HepG2 (cell line): ENCODE data around the gene CCT8. TPM values are rescaled to one million over a fixed set of nuclear protein-coding genes. Genes with fewer than 3 reads are reported as not detected.

Source experiments
- ADNP ChIP-seq: sonication (generic); formaldehyde crosslinking; IDR thresholded peaks from 2 replicates; pipeline ENCODE4 v1.4.0; 2020; ENCODE audit warnings: missing genetic modification reagents
- CREB1 ChIP-seq, 2 experiments: fragments of 450-650 bp in 1 of 2; IDR thresholded peaks; 2 replicates each; pipeline ENCODE4 v1.6.1; 2016 to 2017; ENCODE audit warnings: control low read depth in 1 of 2, mild to moderate bottlenecking in 1 of 2, missing compliant biosample characterization in 1 of 2, missing genetic modification characterization in 1 of 2
- CSRNP2 ChIP-seq: sonication (generic); formaldehyde crosslinking; conservative IDR thresholded peaks from 2 replicates; pipeline ENCODE4 v1.8.0; 2022; ENCODE audit warnings: low read depth, missing genetic modification reagents
- GRHL1 ChIP-seq: sonication (generic); formaldehyde crosslinking; conservative IDR thresholded peaks from 2 replicates; pipeline ENCODE4 v1.8.0; 2022; ENCODE audit warnings: missing genetic modification reagents
- HHEX ChIP-seq: IDR thresholded peaks from 2 replicates; pipeline ENCODE4 v1.6.1; 2016; ENCODE audit warnings: control low read depth
- MAFG ChIP-seq: sonication (generic); formaldehyde crosslinking; IDR thresholded peaks from 2 replicates; pipeline ENCODE4 v1.5.1; 2020; ENCODE audit warnings: mild to moderate bottlenecking, missing genetic modification reagents
- MED13 ChIP-seq: sonication (generic); formaldehyde crosslinking; IDR thresholded peaks from 2 replicates; pipeline ENCODE4 v1.5.0; 2020; ENCODE audit warnings: missing genetic modification reagents
- ZBTB39 ChIP-seq: sonication (generic); formaldehyde crosslinking; IDR thresholded peaks from 2 replicates; pipeline ENCODE4 v1.5.0; 2020; ENCODE audit warnings: missing genetic modification reagents
- ZFYVE20 ChIP-seq: sonication (generic); formaldehyde crosslinking; IDR thresholded peaks from 2 replicates; pipeline ENCODE4 v1.8.0; 2023; ENCODE audit warnings: low read depth, mild to moderate bottlenecking, moderate library complexity, missing genetic modification reagents, borderline replicate concordance
- ZHX1 ChIP-seq: sonication (generic); formaldehyde crosslinking; IDR thresholded peaks from 2 replicates; pipeline ENCODE4 v1.8.1; 2022; ENCODE audit warnings: low read depth, mild to moderate bottlenecking, missing genetic modification reagents
- ZNF121 ChIP-seq: sonication (generic); formaldehyde crosslinking; IDR thresholded peaks from 2 replicates; pipeline ENCODE4 v1.5.0; 2020; ENCODE audit warnings: mild to moderate bottlenecking, missing genetic modification reagents
- ZNF550 ChIP-seq: sonication (generic); formaldehyde crosslinking; IDR thresholded peaks from 2 replicates; pipeline ENCODE4 v1.4.0; 2020; ENCODE audit warnings: mild to moderate bottlenecking, missing genetic modification reagents, borderline replicate concordance
- ZNF850 ChIP-seq: sonication (generic); formaldehyde crosslinking; conservative IDR thresholded peaks from 2 replicates; pipeline ENCODE4 v1.9.0; 2021; ENCODE audit warnings: mild to moderate bottlenecking, missing genetic modification reagents
- ZNF878 ChIP-seq: sonication (generic); formaldehyde crosslinking; IDR thresholded peaks from 2 replicates; pipeline ENCODE4 v1.8.1; 2023; ENCODE audit warnings: mild to moderate bottlenecking, missing genetic modification reagents, moderate library complexity
- polyA plus RNA-seq, 8 experiments: library from polyadenylated mRNA; depleted of rRNA in 3 of 8; stranded (reverse) in 7 of 8; unstranded in 1 of 8; fragments of >200 nt; fragmentation: Illumina TruSeq in 4 of 8; extraction: Trizol in 4 of 8; gene quantifications; 2 replicates each; pipeline versions ENCODE4 v1.2.1 to v1.2.3, GENCODE V29; 2011 to 2016; ENCODE audit warnings: low read depth in 4 of 8, missing spikeins in 1 of 8, mixed read lengths in 1 of 8; ENCODE audit not compliant: insufficient read depth in 1 of 8
- total RNA-seq, 5 experiments: library from RNA; depleted of rRNA; stranded (reverse); fragments of >200 nt; fragmentation: Illumina TruSeq; extraction: Trizol; gene quantifications; 2 replicates each; pipeline ENCODE4 v1.2.3, GENCODE V29; 2016; ENCODE audit warnings: low read depth in 1 of 5
- TF ChIP-seq, protein P1 (sequence below): sonication (generic); formaldehyde crosslinking; IDR thresholded peaks from 2 replicates; pipeline ENCODE4 v1.4.0; 2020; ENCODE audit warnings: mild to moderate bottlenecking, low read depth, missing genetic modification reagents
- TF ChIP-seq, protein P2 (sequence below): sonication (generic); formaldehyde crosslinking; IDR thresholded peaks from 2 replicates; pipeline ENCODE4 v1.4.0; 2020; ENCODE audit warnings: missing genetic modification reagents

The CCT8 gene
- total and polyA plus RNA-seq, 2 of the 13 experiments (the other 11 are each of a cell fraction or from before 2014, with no cell fraction given): 127 to 325 TPM

GRCh38 chr21:29073222-29074006 lies at the start of gene CCT8 (continued):
- TF ChIP-seq ZBTB39 (CRISPR knock-in tag) (no peak), ZNF878 (CRISPR knock-in tag) (no peak), ZNF550 (CRISPR knock-in tag) (no peak), ZNF850 (no peak), GRHL1 (no peak), CSRNP2 (CRISPR knock-in tag) (no peak), HHEX (CRISPR knock-in tag) (no peak), MED13 (CRISPR knock-in tag) (no peak), CREB1 (IDR thresholded peaks at IDR 0.05) (peak; percentile 69), CREB1 (CRISPR knock-in tag; IDR thresholded peaks at IDR 0.05) (peak; percentile 83), ZFYVE20 (no peak), ZHX1 (CRISPR knock-in tag) (no peak; the same call in 1 of the 2 replicates), MAFG (CRISPR knock-in tag) (no peak), ZNF121 (CRISPR knock-in tag) (no peak), ADNP (no peak)
- TF ChIP-seq, protein P1, sequence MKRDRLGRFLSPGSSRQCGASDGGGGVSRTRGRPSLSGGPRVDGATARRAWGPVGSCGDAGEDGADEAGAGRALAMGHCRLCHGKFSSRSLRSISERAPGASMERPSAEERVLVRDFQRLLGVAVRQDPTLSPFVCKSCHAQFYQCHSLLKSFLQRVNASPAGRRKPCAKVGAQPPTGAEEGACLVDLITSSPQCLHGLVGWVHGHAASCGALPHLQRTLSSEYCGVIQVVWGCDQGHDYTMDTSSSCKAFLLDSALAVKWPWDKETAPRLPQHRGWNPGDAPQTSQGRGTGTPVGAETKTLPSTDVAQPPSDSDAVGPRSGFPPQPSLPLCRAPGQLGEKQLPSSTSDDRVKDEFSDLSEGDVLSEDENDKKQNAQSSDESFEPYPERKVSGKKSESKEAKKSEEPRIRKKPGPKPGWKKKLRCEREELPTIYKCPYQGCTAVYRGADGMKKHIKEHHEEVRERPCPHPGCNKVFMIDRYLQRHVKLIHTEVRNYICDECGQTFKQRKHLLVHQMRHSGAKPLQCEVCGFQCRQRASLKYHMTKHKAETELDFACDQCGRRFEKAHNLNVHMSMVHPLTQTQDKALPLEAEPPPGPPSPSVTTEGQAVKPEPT (CRISPR knock-in tag): no peak
- TF ChIP-seq, protein P2, sequence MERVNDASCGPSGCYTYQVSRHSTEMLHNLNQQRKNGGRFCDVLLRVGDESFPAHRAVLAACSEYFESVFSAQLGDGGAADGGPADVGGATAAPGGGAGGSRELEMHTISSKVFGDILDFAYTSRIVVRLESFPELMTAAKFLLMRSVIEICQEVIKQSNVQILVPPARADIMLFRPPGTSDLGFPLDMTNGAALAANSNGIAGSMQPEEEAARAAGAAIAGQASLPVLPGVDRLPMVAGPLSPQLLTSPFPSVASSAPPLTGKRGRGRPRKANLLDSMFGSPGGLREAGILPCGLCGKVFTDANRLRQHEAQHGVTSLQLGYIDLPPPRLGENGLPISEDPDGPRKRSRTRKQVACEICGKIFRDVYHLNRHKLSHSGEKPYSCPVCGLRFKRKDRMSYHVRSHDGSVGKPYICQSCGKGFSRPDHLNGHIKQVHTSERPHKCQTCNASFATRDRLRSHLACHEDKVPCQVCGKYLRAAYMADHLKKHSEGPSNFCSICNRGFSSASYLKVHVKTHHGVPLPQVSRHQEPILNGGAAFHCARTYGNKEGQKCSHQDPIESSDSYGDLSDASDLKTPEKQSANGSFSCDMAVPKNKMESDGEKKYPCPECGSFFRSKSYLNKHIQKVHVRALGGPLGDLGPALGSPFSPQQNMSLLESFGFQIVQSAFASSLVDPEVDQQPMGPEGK (CRISPR knock-in tag): peak; percentile 44; the same call in 1 of the 2 replicates
